Pons (tissue), 1 donor: Measurements from ENCODE around the gene FAM174B.

Experiments used
- DNase-seq: peaks from one replicate; pipeline ENCODE4 v3.0.0-alpha.2; 2016; ENCODE audit warnings: low spot score

Gene FAM174B

GRCh38 chr15:92638709-92639365 lies 16.7 kb downstream of the FAM174B start:
- DNase-seq = peak; percentile 40

GRCh38 chr15:92638291-92638708 lies 17.3 kb downstream of the FAM174B start:
- no peak for DNase-seq

- DNase-seq = no peak
Observed at GRCh38 chr15:92637626-92638025, 17.9 kb downstream of the FAM174B start.

GRCh38 chr15:92636908-92637481 lies 18.6 kb downstream of the FAM174B start:
- no peak for DNase-seq

GRCh38 chr15:92636401-92636907 lies 19.1 kb downstream of the FAM174B start:
- no peak for DNase-seq

- peak; percentile 40 for DNase-seq
Observed at GRCh38 chr15:92634671-92635201, 20.8 kb downstream of the FAM174B start.

GRCh38 chr15:92634060-92634459 lies 21.5 kb downstream of the FAM174B start:
- DNase-seq = no peak

GRCh38 chr15:92633418-92633817 lies 22.2 kb downstream of the FAM174B start:
- DNase-seq = no peak

GRCh38 chr15:92633001-92633400 lies 22.6 kb downstream of the FAM174B start:
- no peak for DNase-seq

GRCh38 chr15:92631721-92632120 lies 23.9 kb downstream of the FAM174B start:
- no peak for DNase-seq

- DNase-seq = no peak
Observed at GRCh38 chr15:92629975-92630626, 25.5 kb downstream of the FAM174B start.

GRCh38 chr15:92629276-92629974 lies 26.1 kb downstream of the FAM174B start:
- DNase-seq = peak; percentile 41

- DNase-seq = no peak
Observed at GRCh38 chr15:92627014-92627413, 28.6 kb downstream of the FAM174B start.

- peak; percentile 43 for DNase-seq
Observed at GRCh38 chr15:92625251-92625980, 30.2 kb downstream of the FAM174B start.

- DNase-seq = peak; percentile 95
Observed at GRCh38 chr15:92624401-92624991, 31.1 kb downstream of the FAM174B start.

- peak; percentile 23 for DNase-seq
Observed at GRCh38 chr15:92623435-92623834, 32.1 kb downstream of the FAM174B start.

GRCh38 chr15:92621972-92622533 lies 33.5 kb downstream of the FAM174B start:
- no peak for DNase-seq

GRCh38 chr15:92620991-92621390 lies 34.6 kb downstream of the FAM174B start:
- DNase-seq = no peak

- DNase-seq = no peak
Observed at GRCh38 chr15:92619145-92620101, 36.2 kb downstream of the FAM174B start.
